ENCODE measurements around the gene LMTK2. TPM values are rescaled to one million over a fixed set of nuclear protein-coding genes. Genes with fewer than 3 reads are reported as not detected.

Gene LMTK2
- total RNA-seq, 1 experiment from 2014 or later = 4.8 TPM

DNA sequence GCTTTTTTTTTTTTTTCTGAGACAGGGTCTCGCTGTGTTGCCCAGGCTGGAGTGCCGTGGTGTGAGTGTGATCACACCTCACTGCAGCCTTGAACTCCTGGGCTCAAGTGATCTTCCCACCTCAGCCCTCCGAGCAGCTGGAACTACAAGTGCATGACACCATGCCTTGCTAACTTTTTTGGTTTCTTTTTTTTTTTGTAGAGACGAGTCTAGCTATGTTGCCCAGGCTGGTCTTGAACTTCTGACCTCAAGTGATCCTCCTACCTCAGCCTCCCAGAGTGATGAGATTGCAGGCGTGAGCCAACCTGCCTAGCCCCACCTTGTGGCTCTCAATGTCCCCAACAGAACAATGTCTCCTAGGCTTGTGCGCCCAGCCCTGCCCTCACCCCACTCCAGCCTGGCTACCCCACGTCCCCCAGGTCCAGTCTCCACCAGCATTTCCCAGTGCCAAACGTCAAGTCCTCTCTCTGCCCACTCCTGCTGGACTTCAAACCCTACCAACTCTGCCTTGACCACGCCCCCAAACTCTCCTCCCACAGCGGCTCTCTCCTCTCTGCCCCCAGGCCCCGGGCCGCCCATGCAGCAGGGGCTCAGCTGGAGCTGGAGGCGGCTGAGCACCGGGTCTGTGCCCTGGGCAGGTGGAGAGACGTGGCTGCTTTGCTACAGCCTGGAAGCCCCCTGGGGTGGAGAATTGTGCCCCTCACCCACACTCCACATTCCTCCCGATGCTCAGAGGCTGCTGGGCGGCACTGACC lies 123.5 kb downstream of the LMTK2 start:
- no peak overlapping the region for H3K4me3 ChIP-seq
- no peaks in the 10 kb centered on the region for H3K36me3 ChIP-seq
- no peaks in the 10 kb centered on the region for H3K27me3 ChIP-seq
- DNase-seq = no peak
- no peaks in the 10 kb centered on the region for H3K9me3 ChIP-seq

DNA sequence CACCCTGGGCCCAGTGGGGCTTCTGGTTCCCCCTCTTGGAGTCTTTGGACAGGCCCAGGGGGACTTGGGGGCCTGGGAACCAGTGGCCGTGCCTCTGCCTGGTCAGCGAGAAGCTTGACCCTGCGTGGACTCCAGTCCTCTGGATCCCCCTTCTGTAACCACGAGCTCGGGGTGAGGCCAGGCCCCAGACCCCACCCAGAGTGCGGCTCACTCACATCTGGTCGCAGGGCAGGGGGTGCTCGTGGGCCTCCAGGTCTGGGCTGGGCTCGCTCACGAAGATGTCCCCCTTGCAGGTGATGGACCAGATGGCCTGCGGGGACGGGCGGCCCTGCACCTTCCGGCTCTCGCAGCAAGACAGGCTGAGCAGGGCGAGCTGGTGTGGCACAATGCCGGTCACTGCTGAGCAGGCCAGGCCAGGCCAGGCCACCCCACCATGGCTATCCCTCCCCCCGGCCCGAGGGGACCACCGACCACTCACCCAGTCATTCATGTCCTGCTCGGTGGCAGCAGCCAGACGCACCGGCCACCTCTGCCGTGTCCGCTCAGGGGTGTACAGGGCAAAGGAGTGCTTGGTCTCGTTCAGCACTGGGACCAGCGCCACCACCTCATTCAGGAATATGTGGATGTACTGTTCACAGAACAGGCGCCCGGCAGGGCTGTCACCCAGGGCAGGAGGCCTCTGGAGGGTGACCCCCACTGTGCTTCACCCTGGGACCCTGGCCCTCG lies 124.2 kb downstream of the LMTK2 start:
- Histone ChIP-seq H3K36me3 (no peaks in the 10 kb centered on the region), H3K4me3 (no peak overlapping the region), H3K9me3 (no peaks in the 10 kb centered on the region), H3K27me3 (no peaks in the 10 kb centered on the region)
- no peak for DNase-seq

GRCh38 chr7:98231493-98232262 lies 125.0 kb downstream of the LMTK2 start:
- H3K27me3 ChIP-seq = no peaks in the 10 kb centered on the region
- no peaks in the 10 kb centered on the region for H3K9me3 ChIP-seq
- no peak overlapping the region for H3K4me3 ChIP-seq
- no peaks in the 10 kb centered on the region for H3K36me3 ChIP-seq
- DNase-seq = no peak

DNA sequence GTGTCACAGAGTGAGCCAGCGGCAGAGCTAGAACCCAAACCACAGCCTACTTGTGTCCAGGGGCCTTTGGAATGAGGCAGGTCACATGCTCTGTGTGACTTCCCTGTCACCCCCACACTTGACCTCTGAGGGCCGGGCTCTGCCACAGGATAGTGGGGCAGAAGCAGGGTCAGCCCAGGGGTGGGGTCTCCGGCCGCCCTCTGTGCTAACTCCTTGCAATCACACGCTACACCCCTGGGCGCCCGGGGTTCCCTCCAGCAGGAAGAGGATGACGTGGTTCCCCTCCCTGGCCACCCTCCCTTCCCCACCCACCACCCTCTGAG lies 125.6 kb downstream of the LMTK2 start:
- DNase-seq = no peak
- Histone ChIP-seq H3K27me3 (no peaks in the 10 kb centered on the region), H3K4me3 (no peak overlapping the region), H3K9me3 (no peaks in the 10 kb centered on the region), H3K36me3 (no peaks in the 10 kb centered on the region)

DNA sequence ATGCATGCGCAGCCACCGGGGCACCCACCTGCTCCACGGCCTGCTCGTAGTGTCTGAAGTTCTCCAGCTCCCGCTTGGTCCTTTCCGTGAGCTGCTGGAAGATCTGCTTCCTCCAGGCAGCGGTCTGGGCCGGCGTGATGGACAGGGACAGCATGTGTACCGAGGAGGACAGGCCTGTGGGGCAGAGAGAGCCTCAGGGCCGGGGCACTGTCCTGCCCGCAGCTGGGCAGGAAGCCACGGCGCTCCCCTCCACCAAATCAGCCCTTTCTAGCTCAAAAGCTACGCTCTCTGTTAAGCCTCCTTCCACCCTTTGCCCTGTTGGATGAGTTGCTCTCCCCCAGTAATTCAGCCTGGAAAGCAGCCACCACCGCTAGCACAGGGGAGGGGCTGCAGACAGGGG lies 126.1 kb downstream of the LMTK2 start:
- Histone ChIP-seq H3K9me3 (no peaks in the 10 kb centered on the region), H3K36me3 (no peaks in the 10 kb centered on the region), H3K4me3 (no peak overlapping the region), H3K27me3 (no peaks in the 10 kb centered on the region)
- DNase-seq = no peak

DNA sequence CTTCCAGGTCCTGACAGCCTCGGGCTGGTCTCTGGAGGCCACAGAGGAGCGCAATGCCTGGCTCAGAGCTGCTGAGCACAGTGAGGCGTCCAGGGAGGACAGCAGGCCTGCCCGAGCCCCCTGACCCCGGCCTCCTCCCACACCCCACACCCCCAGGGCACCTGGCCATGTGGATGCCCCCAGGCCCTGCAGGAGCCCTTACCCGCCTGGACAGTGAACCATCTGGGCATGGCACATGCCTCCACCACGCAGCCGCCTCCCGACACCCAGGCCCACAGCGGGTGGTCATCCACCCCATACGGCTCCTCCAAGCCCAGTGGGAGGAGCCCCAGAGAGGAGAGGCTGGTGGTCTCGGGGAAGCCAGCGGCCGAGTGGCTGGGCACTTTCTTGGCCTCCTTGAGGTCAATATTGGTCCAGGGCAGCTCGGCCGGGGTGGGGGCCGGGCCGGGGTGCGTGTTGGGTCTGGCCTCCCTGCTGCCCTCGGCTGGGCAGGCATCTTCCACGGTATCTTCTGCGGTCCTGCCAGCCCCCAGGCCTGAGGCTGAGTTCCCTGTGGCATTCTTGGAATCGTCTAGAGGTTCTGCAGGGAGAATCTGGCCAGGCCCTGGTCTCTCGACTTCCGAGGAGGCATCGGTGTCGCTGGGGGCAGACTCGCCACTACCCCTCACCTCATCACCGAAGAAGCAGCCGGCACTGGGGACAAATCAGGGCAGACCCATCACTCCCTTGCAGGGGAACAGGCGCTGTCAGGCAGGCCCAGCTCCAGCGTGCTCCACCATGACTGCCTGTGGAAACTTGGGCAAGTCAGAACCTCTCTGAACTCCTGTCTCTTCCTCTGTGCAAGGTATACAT lies 126.8 kb downstream of the LMTK2 start:
- no peak for DNase-seq

DNA sequence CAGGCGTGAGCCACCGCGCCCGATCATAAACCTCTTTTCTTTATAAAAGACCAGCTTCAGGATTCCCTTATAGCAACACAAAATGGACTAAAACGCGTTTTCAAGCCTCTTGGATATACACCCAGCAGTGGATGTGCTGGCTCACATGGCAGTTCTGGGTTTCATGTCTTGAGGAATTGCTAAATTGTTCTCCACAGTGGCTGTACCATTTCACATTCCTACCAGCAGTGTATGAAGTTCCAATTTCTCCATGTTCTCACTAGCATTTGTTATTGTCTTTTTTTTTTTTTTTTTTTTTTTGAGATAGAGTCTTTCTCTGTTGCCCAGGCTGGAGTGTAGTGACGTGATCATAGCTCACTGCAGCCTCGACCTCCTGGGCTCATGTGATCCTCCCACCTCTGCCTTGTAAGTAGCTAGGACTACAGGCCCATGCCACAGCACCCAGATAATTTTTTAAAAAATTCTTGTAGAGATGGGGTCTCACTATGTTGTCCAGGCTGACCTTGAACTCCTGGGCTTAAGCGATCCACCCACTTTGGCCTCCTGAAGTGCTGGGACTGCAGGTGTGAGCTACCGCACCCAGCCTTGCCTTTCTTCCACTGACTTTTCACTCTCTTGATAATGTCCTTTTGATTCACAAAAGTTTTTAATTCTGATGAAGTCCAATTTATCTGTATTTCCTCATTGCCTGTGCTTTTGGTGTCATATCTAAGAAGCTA lies 127.9 kb downstream of the LMTK2 start:
- Histone ChIP-seq H3K9me3 (no peaks in the 10 kb centered on the region), H3K36me3 (no peaks in the 10 kb centered on the region), H3K4me3 (no peak overlapping the region), H3K27me3 (no peaks in the 10 kb centered on the region)
- DNase-seq = no peak

More for the DNA sequence above, 126.8 kb downstream of the LMTK2 start:
- H3K4me3 ChIP-seq = no peak overlapping the region
- H3K27me3 ChIP-seq = no peaks in the 10 kb centered on the region
- no peaks in the 10 kb centered on the region for H3K9me3 ChIP-seq
- no peaks in the 10 kb centered on the region for H3K36me3 ChIP-seq

DNA sequence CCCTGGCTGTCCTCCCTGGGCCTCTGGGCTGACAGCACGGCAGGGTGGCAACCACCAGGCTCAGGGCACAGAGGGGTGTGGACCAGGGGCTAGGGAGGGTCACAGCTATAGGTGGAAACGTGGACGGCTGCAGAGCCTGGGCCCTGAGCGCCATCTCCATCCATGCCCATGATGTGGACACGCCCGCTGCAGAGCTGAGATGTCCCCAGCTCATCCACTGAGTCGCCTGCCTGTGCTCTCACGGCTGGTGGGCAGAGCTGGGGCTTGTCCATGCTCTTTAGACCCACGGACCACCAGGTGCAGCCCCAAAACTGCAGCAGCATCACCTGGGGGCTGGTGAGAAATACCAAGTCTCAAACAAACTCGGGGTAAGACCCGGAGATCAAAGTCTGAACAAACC lies 129.2 kb downstream of the LMTK2 start:
- no peak for DNase-seq
- Histone ChIP-seq H3K9me3 (no peaks in the 10 kb centered on the region), H3K36me3 (no peaks in the 10 kb centered on the region), H3K4me3 (no peak overlapping the region), H3K27me3 (no peaks in the 10 kb centered on the region)

DNA sequence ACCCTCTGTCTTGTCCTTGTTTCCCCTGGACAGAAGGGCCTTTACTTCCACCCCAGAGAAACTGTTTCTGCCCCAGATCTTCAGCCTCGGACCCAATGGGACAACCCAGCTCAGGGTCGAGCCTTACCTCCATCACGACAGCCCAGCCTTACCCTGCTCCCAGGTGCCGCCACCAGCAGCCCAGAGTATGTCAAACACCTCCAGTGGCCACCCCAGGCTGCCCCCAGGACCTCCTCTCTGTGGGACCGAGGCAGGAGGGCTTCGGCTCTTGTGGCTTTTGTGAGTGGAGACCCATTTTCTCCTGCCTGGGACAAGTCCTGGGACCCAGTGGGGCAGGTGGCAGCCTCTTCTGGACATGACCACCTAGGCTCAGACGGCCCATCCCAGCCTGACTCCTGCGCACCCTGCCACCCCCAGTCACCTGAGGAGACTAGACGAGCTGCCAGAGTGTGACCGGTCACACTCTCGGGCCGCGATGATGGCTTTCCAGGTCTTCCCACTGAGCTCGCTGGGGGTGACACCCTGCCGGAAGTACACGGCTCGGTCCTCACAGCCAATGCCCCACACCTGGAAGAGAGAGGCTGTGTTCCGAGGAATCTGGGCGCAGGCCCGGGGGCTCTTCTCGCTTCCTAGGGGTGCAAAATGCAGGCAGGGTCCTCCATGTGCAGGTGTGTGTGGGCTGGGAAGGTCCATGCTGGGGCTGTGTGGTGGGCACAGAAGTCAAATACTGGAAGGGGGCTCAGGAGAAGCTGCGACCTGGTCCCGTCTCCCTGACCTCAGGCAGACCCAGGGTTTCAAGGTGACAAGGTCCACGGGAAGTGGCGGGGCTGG lies 129.9 kb downstream of the LMTK2 start:
- no peaks in the 10 kb centered on the region for H3K9me3 ChIP-seq
- no peaks in the 10 kb centered on the region for H3K36me3 ChIP-seq
- DNase-seq = no peak

DNA sequence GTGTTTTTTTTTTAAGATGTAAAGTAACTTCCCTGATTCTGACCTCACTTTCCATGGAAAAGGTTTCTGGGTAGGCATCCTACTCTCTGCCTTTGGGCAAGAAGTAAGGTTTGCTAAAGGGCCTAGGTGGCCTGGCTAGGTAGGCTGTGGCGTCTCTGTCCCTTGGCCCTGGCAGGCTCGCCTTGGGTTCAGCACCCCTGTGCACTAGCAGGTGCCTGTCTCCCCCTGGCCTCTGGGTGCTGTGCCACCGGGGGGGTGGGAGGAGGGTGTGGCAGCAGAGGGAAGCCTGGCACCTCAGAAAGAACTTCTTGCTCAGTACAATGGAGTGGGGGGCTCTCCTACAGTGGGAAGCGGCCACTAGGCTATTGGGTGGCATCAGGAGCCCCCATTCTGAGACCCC lies 131.4 kb downstream of the LMTK2 start:
- DNase-seq = no peak
- no peaks in the 10 kb centered on the region for H3K27me3 ChIP-seq
- H3K36me3 ChIP-seq = no peaks in the 10 kb centered on the region
- no peak overlapping the region for H3K4me3 ChIP-seq
- H3K9me3 ChIP-seq = no peaks in the 10 kb centered on the region

More for the DNA sequence above, 129.9 kb downstream of the LMTK2 start:
- no peaks in the 10 kb centered on the region for H3K27me3 ChIP-seq
- H3K4me3 ChIP-seq = no peak overlapping the region

- Histone ChIP-seq H3K9me3 (no peaks in the 10 kb centered on the region), H3K4me3 (no peak overlapping the region), H3K27me3 (no peaks in the 10 kb centered on the region), H3K36me3 (no peaks in the 10 kb centered on the region)
- no peak for DNase-seq
These were observed 132.3 kb downstream of the LMTK2 start for GRCh38 chr7:98238976-98239375.

DNA sequence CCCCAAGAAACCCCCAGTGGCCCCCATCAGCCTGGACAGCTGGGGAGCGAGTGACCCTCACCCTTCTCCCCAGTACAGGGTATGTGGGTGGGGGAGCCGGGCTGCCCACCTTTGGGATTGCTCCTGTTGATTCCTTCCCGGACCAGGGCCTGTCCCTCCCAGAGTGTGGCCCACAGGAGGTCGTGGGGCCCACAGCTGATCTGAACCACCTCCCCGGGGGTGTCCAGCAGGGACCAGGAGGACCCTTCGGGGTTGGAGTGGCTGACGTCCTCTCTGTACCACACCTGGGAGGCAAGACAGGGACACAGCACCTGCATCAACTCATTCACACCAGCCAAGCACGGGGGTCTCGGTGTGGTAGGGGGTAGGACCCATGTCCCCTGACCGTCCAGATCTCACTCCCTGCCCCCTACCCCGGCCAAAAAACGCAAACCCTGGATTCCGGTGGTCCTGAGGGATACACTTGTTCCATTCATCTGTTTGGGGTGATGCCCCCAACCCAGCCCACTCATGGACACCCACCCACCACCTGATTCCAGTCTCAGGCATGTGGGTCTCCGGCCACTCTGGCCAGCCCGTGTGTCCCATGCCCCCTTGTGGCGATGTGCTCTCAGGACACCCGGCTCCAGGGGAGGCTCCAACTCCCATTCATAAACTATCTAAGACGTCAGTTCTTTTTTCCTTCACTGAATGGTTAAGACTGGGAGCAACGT lies 134.5 kb downstream of the LMTK2 start:
- H3K4me3 ChIP-seq = no peak overlapping the region
- H3K36me3 ChIP-seq = no peaks in the 10 kb centered on the region
- no peak for DNase-seq
- H3K9me3 ChIP-seq = no peaks in the 10 kb centered on the region
- no peaks in the 10 kb centered on the region for H3K27me3 ChIP-seq

DNA sequence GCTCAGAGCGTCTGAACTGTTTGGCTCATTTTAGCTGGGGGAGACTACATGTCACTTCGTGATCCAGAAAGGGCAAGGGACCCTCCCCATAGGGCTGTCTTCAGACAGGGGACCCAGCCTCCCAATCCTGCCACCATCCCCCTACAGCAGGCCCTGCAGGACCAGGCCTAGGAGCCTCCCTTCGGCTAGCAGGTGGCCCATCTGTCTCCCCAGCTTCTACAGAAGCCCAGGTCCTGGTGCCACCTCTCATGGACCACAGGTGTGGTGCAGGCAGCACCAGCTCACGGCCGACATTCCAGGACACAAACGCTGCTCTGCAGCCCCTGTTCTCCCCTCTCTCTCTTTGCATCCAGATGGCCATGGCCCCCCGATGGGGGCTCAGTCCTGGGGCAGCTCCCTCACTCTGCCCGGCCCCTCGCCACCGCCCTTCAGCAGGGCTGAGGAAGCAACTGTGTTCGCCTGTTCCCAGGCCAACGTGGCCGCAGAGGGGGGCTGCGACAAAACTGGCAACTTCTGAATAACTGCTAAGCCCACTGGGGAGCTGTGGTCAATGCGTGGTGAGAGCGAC lies 135.1 kb downstream of the LMTK2 start:
- Histone ChIP-seq H3K9me3 (no peaks in the 10 kb centered on the region), H3K4me3 (no peak overlapping the region), H3K36me3 (no peaks in the 10 kb centered on the region), H3K27me3 (no peaks in the 10 kb centered on the region)
- DNase-seq = no peak

- DNase-seq = no peak
- Histone ChIP-seq H3K27me3 (no peaks in the 10 kb centered on the region), H3K4me3 (no peak overlapping the region), H3K36me3 (no peaks in the 10 kb centered on the region), H3K9me3 (no peaks in the 10 kb centered on the region)
These were observed 135.7 kb downstream of the LMTK2 start for GRCh38 chr7:98242342-98242741.

DNA sequence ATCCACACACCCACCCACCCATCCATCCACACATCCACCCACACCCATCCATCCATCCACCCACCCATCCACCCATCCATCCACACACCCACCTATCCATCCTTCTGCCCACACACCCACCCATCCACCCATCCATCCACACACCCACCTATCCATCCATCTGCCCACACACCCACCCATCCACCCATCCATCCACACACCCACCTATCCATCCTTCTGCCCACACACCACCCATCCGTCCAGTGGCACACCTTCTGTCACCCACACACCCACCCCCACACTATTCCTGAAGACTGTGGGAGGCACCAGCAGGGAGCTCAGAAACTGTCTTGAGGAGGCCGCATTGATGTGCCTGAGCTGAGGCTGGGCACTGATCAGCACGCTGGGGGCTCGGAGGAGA lies 136.3 kb downstream of the LMTK2 start:
- H3K36me3 ChIP-seq = no peaks in the 10 kb centered on the region
- DNase-seq = no peak
- H3K9me3 ChIP-seq = no peaks in the 10 kb centered on the region
- no peak overlapping the region for H3K4me3 ChIP-seq
- no peaks in the 10 kb centered on the region for H3K27me3 ChIP-seq
